H9 (cell line): ENCODE results near the gene WNT6. TPM values are rescaled to one million over a fixed set of nuclear protein-coding genes. Genes with fewer than 3 reads are reported as not detected.

Experiments used
- DNase-seq: peaks from one replicate; pipeline ENCODE4 v3.0.0-alpha.2; 2017
- H2AFZ ChIP-seq: one replicate; pipeline ENCODE4 v1.6.1; 2013; ENCODE audit warnings: mild to moderate bottlenecking, low read length, control low read depth, moderate library complexity
- H2AK5ac ChIP-seq: 2 replicates; pipeline ENCODE4 v1.6.1; 2013; ENCODE audit warnings: low read length, control low read depth, mixed read lengths; ENCODE audit not compliant: insufficient read length
- H2BK120ac ChIP-seq: one replicate; pipeline ENCODE4 v1.6.1; 2013; ENCODE audit warnings: low read depth, mild to moderate bottlenecking, low read length, control low read depth, inconsistent platforms; ENCODE audit not compliant: poor library complexity, severe bottlenecking
- H2BK12ac ChIP-seq: 2 replicates; pipeline ENCODE4 v1.6.1; 2013; ENCODE audit warnings: low read length, control low read depth, mixed read lengths, low read depth; ENCODE audit not compliant: insufficient read length
- H2BK15ac ChIP-seq: 2 replicates; pipeline ENCODE4 v1.6.1; 2013; ENCODE audit warnings: low read depth, low read length, control low read depth
- H2BK20ac ChIP-seq: one replicate; pipeline ENCODE4 v1.6.1; 2013; ENCODE audit warnings: low read depth, mild to moderate bottlenecking, low read length, control low read depth, inconsistent platforms; ENCODE audit not compliant: poor library complexity, severe bottlenecking
- H2BK5ac ChIP-seq: 2 replicates; pipeline ENCODE4 v1.6.1; 2013; ENCODE audit warnings: low read length, control low read depth, mixed read lengths; ENCODE audit not compliant: insufficient read length
- H3K14ac ChIP-seq: 2 replicates; pipeline ENCODE4 v1.6.1; 2013; ENCODE audit warnings: low read length, control low read depth; ENCODE audit not compliant: insufficient read depth
- H3K18ac ChIP-seq: 2 replicates; pipeline ENCODE4 v1.6.1; 2013; ENCODE audit warnings: low read depth, mild to moderate bottlenecking, mixed read lengths, low read length, control low read depth; ENCODE audit not compliant: insufficient read length
- H3K23ac ChIP-seq: 2 replicates; pipeline ENCODE4 v1.6.1; 2013; ENCODE audit warnings: low read length, control low read depth, mixed read lengths, low read depth; ENCODE audit not compliant: insufficient read length
- H3K23me2 ChIP-seq: 2 replicates; pipeline ENCODE4 v1.6.1; 2013; ENCODE audit warnings: low read depth, mild to moderate bottlenecking, mixed read lengths, low read length, control low read depth; ENCODE audit not compliant: insufficient read length, poor library complexity, severe bottlenecking
- H3K27ac ChIP-seq: 2 replicates; pipeline ENCODE4 v1.5.1; 2013; ENCODE audit warnings: low read length, control low read depth, mixed read lengths, low read depth; ENCODE audit not compliant: insufficient read length
- H3K27me3 ChIP-seq: 2 replicates; pipeline ENCODE4 v1.6.1; 2013; ENCODE audit warnings: low read length, control low read depth, inconsistent platforms; ENCODE audit not compliant: insufficient read depth
- H3K4ac ChIP-seq: 2 replicates; pipeline ENCODE4 v1.6.1; 2013; ENCODE audit warnings: low read depth, mild to moderate bottlenecking, control low read depth, inconsistent platforms, low read length, moderate library complexity
- H3K4me1 ChIP-seq: 2 replicates; pipeline ENCODE4 v1.6.1; 2013; ENCODE audit warnings: low read length, control low read depth, inconsistent platforms; ENCODE audit not compliant: insufficient read depth
- H3K4me2 ChIP-seq: 2 replicates; pipeline ENCODE4 v1.6.1; 2013; ENCODE audit warnings: low read length, control low read depth, mixed read lengths; ENCODE audit not compliant: insufficient read length, insufficient read depth
- H3K56ac ChIP-seq: 2 replicates; pipeline ENCODE4 v1.6.1; 2013; ENCODE audit warnings: low read depth, mild to moderate bottlenecking, mixed read lengths, low read length, control low read depth; ENCODE audit not compliant: insufficient read length
- H3K79me1 ChIP-seq: 2 replicates; pipeline ENCODE4 v1.6.1; 2013; ENCODE audit warnings: low read depth, mild to moderate bottlenecking, moderate library complexity, low read length, control low read depth, inconsistent platforms; ENCODE audit not compliant: insufficient read depth, poor library complexity, severe bottlenecking
- H3K79me2 ChIP-seq: 2 replicates; pipeline ENCODE4 v1.6.1; 2013; ENCODE audit warnings: low read length, control low read depth, inconsistent platforms; ENCODE audit not compliant: insufficient read depth
- H3K9ac ChIP-seq: 2 replicates; pipeline ENCODE4 v1.6.1; 2013; ENCODE audit warnings: low read length, control low read depth, mixed read lengths; ENCODE audit not compliant: insufficient read length; ENCODE audit errors: extremely low read depth
- H3K9me3 ChIP-seq: one replicate; pipeline ENCODE4 v1.6.1; 2013; ENCODE audit warnings: low read depth, low read length, inconsistent platforms; ENCODE audit not compliant: control insufficient read depth
- H3T11ph ChIP-seq: one replicate; pipeline ENCODE4 v1.6.1; 2013; ENCODE audit warnings: mild to moderate bottlenecking, low read length, control low read depth, inconsistent platforms
- H4K20me1 ChIP-seq: one replicate; pipeline ENCODE4 v1.6.1; 2013; ENCODE audit not compliant: control insufficient read depth, insufficient read length, insufficient read depth
- H4K5ac ChIP-seq: 2 replicates; pipeline ENCODE4 v1.6.1; 2013; ENCODE audit warnings: low read depth, mild to moderate bottlenecking, mixed read lengths, low read length, control low read depth; ENCODE audit not compliant: insufficient read length
- H4K8ac ChIP-seq: replicated peaks from 2 replicates; pipeline ENCODE4 v1.6.1; 2013; ENCODE audit warnings: low read length, control low read depth, mixed read lengths, low read depth; ENCODE audit not compliant: insufficient read length
- H4K91ac ChIP-seq: 2 replicates; pipeline ENCODE4 v1.6.1; 2013; ENCODE audit warnings: low read depth, mild to moderate bottlenecking, moderate library complexity, mixed read lengths, low read length, control low read depth; ENCODE audit not compliant: insufficient read length
- H3K27ac Mint-ChIP-seq, 3 experiments: 2 replicates in 2 of 3; 3 replicates in 1 of 3; pipeline ENCODE4 v1.8.0; 2020 to 2021; ENCODE audit warnings: mixed read lengths in 3 of 3, mild to moderate bottlenecking in 1 of 3, moderate library complexity in 1 of 3
- H3K27me3 Mint-ChIP-seq: 2 replicates; pipeline ENCODE4 v1.8.0; 2021; ENCODE audit warnings: low read depth, mild to moderate bottlenecking, moderate library complexity, mixed read lengths
- H3K36me3 Mint-ChIP-seq, 3 experiments: 2 replicates in 2 of 3; 3 replicates in 1 of 3; pipeline ENCODE4 v1.8.0; 2020 to 2021; ENCODE audit warnings: low read depth in 3 of 3, mixed read lengths in 3 of 3; ENCODE audit not compliant: insufficient read depth in 1 of 3
- H3K4me1 Mint-ChIP-seq, 2 experiments: 2 replicates each; pipeline ENCODE4 v1.8.0; 2020; ENCODE audit warnings: mixed read lengths in 2 of 2
- H3K4me3 Mint-ChIP-seq, 2 experiments: 2 replicates in 1 of 2; 3 replicates in 1 of 2; pipeline ENCODE4 v1.8.0; 2020 to 2021; ENCODE audit warnings: mild to moderate bottlenecking in 2 of 2, mixed read lengths in 2 of 2, moderate library complexity in 1 of 2
- H3K9me3 Mint-ChIP-seq, 2 experiments: 2 replicates in 1 of 2; 3 replicates in 1 of 2; pipeline ENCODE4 v1.8.0; 2020; ENCODE audit warnings: mild to moderate bottlenecking in 2 of 2, mixed read lengths in 2 of 2, moderate library complexity in 1 of 2
- WGBS: extraction: QIAGEN DNeasy Blood & Tissue Kit; methylation state at CpG from one replicate; pipeline ENCODE4 v1.1.7; 2013; ENCODE audit warnings: missing lambda C conversion rate, low lambda C conversion rate, mixed read lengths; ENCODE audit not compliant: insufficient read length; ENCODE audit errors: extremely low coverage; 5-methylcytosine and 5-hydroxymethylcytosine counted together
- total RNA-seq: library from RNA; stranded (reverse); gene quantifications from 2 replicates; pipeline ENCODE4 v1.2.1, GENCODE V29; 2021
- TF ChIP-seq, protein P1 (sequence below): fragments of 200-600 bp; sonication (generic); conservative IDR thresholded peaks from 3 replicates; pipeline ENCODE4 v1.8.0; 2021; ENCODE audit warnings: antibody characterized with exemption, mild to moderate bottlenecking

Gene WNT6
- total RNA-seq, 1 experiment from 2014 or later: not detected

DNA sequence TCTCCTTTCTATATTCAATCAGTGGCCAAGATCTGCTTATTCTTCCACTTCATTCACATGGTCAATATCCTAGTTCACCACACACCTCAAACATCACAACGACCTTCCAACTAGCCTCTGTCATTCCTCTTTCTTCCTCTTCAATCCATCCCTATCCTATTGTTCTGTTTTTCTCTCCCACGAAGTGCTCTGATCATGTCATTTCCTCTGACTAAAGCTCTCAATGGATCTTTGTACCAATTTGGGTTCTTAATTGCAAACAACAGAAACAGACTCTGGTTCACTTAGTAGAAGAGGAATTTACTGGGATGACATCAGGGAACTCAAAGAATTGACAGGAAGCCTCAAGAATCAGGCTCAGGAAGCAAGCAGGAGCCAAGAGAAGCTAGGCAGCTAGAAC is 44.6 kb downstream of the WNT6 start:
- WGBS: 100% methylated on average over 1 of the region's 2 CpGs
- Histone ChIP-seq H2BK12ac (no peak overlapping the region), H3K79me2 (no peaks in the 10 kb centered on the region), H3K4me2 (no peak overlapping the region), H2AFZ (no peak overlapping the region), H3K9ac (no peak overlapping the region), H3K23me2 (no peaks in the 10 kb centered on the region), H3K9me3 (no peaks in the 10 kb centered on the region), H3K23ac (no peak overlapping the region), H3K27me3 (peaks cover 21% of the 10 kb centered on the region; the same call in 1 of the 2 replicates), H3T11ph (no peak overlapping the region), H4K5ac (no peak overlapping the region), H2BK5ac (no peak overlapping the region), H4K20me1 (no peaks in the 10 kb centered on the region), H2BK120ac (no peak overlapping the region), H2BK20ac (no peak overlapping the region), H3K18ac (no peak overlapping the region), H2BK15ac (no peak overlapping the region), H3K56ac (no peak overlapping the region), H3K14ac (no peak overlapping the region), H4K8ac (no peak overlapping the region), H2AK5ac (no peak overlapping the region), H4K91ac (no peak overlapping the region), H3K4ac (no peak overlapping the region), H3K79me1 (no peaks in the 10 kb centered on the region), H3K4me1 (no peaks in the 10 kb centered on the region), H3K27ac (no peak overlapping the region)
- DNase-seq: no peak
- Mint-ChIP-seq H3K27ac (no peak overlapping the region), H3K4me3 (no peak overlapping the region), H3K36me3 (no peaks in the 10 kb centered on the region), H3K4me1 (peaks cover 0 to 3% of the 10 kb centered on the region in 2 experiments; a peak in 1 of 4 replicates), H3K9me3 (peaks cover 0 to 6% of the 10 kb centered on the region in 2 experiments; a peak in 2 of 5 replicates), H3K27me3 (peaks cover 91% of the 10 kb centered on the region)
- TF ChIP-seq, protein P1, sequence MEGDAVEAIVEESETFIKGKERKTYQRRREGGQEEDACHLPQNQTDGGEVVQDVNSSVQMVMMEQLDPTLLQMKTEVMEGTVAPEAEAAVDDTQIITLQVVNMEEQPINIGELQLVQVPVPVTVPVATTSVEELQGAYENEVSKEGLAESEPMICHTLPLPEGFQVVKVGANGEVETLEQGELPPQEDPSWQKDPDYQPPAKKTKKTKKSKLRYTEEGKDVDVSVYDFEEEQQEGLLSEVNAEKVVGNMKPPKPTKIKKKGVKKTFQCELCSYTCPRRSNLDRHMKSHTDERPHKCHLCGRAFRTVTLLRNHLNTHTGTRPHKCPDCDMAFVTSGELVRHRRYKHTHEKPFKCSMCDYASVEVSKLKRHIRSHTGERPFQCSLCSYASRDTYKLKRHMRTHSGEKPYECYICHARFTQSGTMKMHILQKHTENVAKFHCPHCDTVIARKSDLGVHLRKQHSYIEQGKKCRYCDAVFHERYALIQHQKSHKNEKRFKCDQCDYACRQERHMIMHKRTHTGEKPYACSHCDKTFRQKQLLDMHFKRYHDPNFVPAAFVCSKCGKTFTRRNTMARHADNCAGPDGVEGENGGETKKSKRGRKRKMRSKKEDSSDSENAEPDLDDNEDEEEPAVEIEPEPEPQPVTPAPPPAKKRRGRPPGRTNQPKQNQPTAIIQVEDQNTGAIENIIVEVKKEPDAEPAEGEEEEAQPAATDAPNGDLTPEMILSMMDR: no peak
